Measurements from ENCODE around the gene SLC27A4. TPM values are rescaled to one million over a fixed set of nuclear protein-coding genes. Genes with fewer than 3 reads are reported as not detected.
A peak's percentile ranks its signal among the peaks of the same experiment; 100 is the strongest.

The SLC27A4 gene
- total and polyA plus RNA-seq, 2 of the 13 experiments (the other 11 are each of a cell fraction or from before 2014, with no cell fraction given): 10.6 to 18.8 TPM

- peaks cover 1 to 3% of the 10 kb centered on the region in 2 experiments; a peak in 2 of 5 replicates for H3K27me3 ChIP-seq (ENCODE audit: control insufficient read depth in 1 of 2, insufficient read depth in 2 of 2, low read length in 2 of 2)
- DNase-seq (ENCODE audit: low spot score) (no peak), FAIRE-seq (no peak), ATAC-seq (peak; percentile 39)
- no peak overlapping the region for H2AFZ ChIP-seq (ENCODE audit: low read length)
- H3K36me3 ChIP-seq (replicated peaks in 1 of 2; ENCODE audit: control insufficient read depth in 1 of 2, insufficient read depth in 2 of 2, low read length in 2 of 2): peaks cover 1 to 13% of the 10 kb centered on the region in 2 experiments; a peak in 1 of 5 replicates
- no TSS peak for BruUV-seq (replicated peaks)
- intact Hi-C loops (cut with micrococcal nuclease; ENCODE audit: unreplicated experiment) (loop anchor here (2.0 kb wide), 1 partner anchor 42 kb away; no protein-coding TSS in a partner anchor), in situ Hi-C loops (cut with HindIII; ENCODE audit: extremely low pct_ligation_motif_present, low pct_unique_long_range_greater_than_20kb) (no loop called here)
- peak overlapping the region; percentile 69 for H3K27ac ChIP-seq (ENCODE audit: extremely low read length, insufficient read depth, low read length)
- no peaks in the 10 kb centered on the region for H3K9me3 ChIP-seq (ENCODE audit: low read length)
- H4K20me1 ChIP-seq (ENCODE audit: insufficient read depth, low read length): no peaks in the 10 kb centered on the region
- ChIA-PET POLR2A (interaction anchor here (1.2 to 1.6 kb wide), 2 partner anchors 29 to 94 kb away, joined by 6 to 11 read pairs; partner anchors contain the start of genes GOLGA2 and SWI5), CTCF (ENCODE audit: low intra/inter-chr PET ratio, low total read pairs) (no interaction called here)
- H3K4me3 ChIP-seq (replicated peaks in 1 of 3; ENCODE audit: insufficient read depth in 1 of 3, low read depth in 2 of 3, low read length in 3 of 3): peak overlapping the region; percentile 87 to 92 (median 92)
- H3K4me1 ChIP-seq (ENCODE audit: insufficient read depth, low read length): peaks cover 19% of the 10 kb centered on the region
- peak overlapping the region; percentile 95 for H3K9ac ChIP-seq (ENCODE audit: insufficient read depth, low read depth, low read length)
- no peak for TF ChIP-seq CHD4 (IDR thresholded peaks at IDR 0.05; ENCODE audit: borderline replicate concordance, low read length)
- 0 out of 4 replicates have a peak, but pooled peaks of 1 of the 2 experiments have one; percentile 2 for TF ChIP-seq HMGXB4 (CRISPR knock-in tag; IDR thresholded peaks at IDR 0.05; ENCODE audit: borderline replicate concordance in 1 of 2, low read depth in 1 of 2)
- no peak for TF ChIP-seq KDM5B (CRISPR knock-in tag; IDR thresholded peaks at IDR 0.05; ENCODE audit: borderline replicate concordance)
- 0 out of 2 replicates have a peak, but pooled peaks have one; percentile 41 for TF ChIP-seq ZC3H4 (CRISPR knock-in tag; IDR thresholded peaks at IDR 0.05; ENCODE audit: borderline replicate concordance)
- TF ChIP-seq RCOR2 (CRISPR knock-in tag; IDR thresholded peaks at IDR 0.05): no peak
- TF ChIP-seq ZNF784 (CRISPR knock-in tag; IDR thresholded peaks at IDR 0.05; ENCODE audit: borderline replicate concordance): no peak
- TF ChIP-seq ZNF720 (CRISPR knock-in tag; IDR thresholded peaks at IDR 0.05): no peak
- 0 out of 2 replicates have a peak, but pooled peaks have one; percentile 5 for TF ChIP-seq ZNF263 (CRISPR knock-in tag; IDR thresholded peaks at IDR 0.05)
- TF ChIP-seq ISX (CRISPR knock-in tag; conservative IDR thresholded peaks at IDR 0.05): 0 out of 2 replicates have a peak, but pooled peaks have one; percentile 31
- 0 out of 2 replicates have a peak, but pooled peaks have one; percentile 5 for TF ChIP-seq NFYB (CRISPR knock-in tag; IDR thresholded peaks at IDR 0.05)
- TF ChIP-seq ZFP90 (CRISPR knock-in tag; IDR thresholded peaks at IDR 0.05; ENCODE audit: borderline replicate concordance): 0 out of 2 replicates have a peak, but pooled peaks have one; percentile 29
- H3K79me2 ChIP-seq (ENCODE audit: insufficient read depth, low read length): peaks cover 37% of the 10 kb centered on the region
- peak overlapping the region; percentile 73 for H3K4me2 ChIP-seq (ENCODE audit: low read depth, low read length)
Observed at GRCh38 chr9:128370367-128370751, 30.0 kb downstream of the SLC27A4 start.
